Measurements from ENCODE around the gene DGKZ.

- no peak for TF ChIP-seq CTCF (IDR thresholded peaks at IDR 0.05)
- no peak for TF ChIP-seq EP300 (IDR thresholded peaks at IDR 0.05)
- TF ChIP-seq POLR2A (IDR thresholded peaks at IDR 0.05) = no peak
- no peak for TF ChIP-seq POLR2AphosphoS5 (IDR thresholded peaks at IDR 0.05)
Observed at GRCh38 chr11:46387456-46387855, 40.2 kb downstream of the DGKZ start.

Data from stomach (tissue), 4 donors.